HG03457 (cell line): ENCODE data around the gene MSRB2.
A peak's percentile ranks its signal among the peaks of the same experiment; 100 is the strongest.

Source experiments
- ATAC-seq: cut with Tn5 transposase; IDR thresholded peaks from one replicate; pipeline ENCODE4 v1.9.1; 2021; ENCODE audit warnings: moderate number of reproducible peaks; ENCODE audit not compliant: unreplicated experiment

Gene MSRB2

GRCh38 chr10:23158370-23158769 lies 63.0 kb downstream of the MSRB2 start:
- ATAC-seq, result peak; percentile 52

GRCh38 chr10:23171232-23171876 lies 76.0 kb downstream of the MSRB2 start:
- ATAC-seq, result no peak
